GM18526 (cell line): Measurements from ENCODE around the gene CCDC57.

Source experiments
- POLR2A ChIP-seq: IDR thresholded peaks from 3 replicates; pipeline ENCODE4 v1.6.1; 2011; ENCODE audit not compliant: insufficient read length; ENCODE audit errors: extremely low read depth

Gene CCDC57

DNA sequence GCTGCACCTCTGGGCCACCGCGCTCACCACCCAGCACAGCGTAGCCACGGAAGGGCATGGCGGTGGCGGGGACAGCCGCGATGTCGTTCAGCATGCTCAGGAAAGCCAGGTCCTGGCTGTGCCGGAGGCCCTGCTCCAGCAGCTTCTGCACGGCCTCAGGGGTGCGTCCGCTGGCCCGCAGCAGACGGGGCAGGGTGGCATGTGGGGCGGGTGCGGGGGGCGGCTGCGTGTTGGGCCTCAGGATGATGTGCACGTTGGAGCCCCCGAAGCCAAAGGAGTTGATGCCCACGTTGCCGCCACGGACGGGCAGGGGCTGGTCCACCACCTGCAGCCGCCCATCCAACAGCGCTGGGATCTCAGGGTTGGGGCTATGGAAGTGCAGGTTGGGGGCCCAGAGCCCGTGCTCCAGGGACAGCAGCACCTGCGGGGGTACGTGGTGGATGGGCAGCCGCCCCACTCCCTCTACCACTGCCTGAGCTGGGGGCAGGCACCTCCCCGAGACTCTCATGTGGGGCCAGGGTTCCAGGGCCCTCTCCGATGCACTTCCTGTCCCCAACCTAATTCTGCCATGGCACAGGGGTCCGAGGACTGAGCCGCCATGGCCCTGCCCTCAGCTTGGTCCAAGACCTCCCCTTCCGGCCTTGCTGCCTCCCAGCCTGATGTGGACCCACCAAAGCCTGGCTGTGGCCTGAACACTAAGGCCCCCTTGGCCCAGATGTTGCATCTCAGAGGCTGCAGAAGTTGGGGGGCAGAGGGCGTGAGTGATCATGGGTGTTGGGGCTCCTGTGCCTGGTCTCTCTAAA is 121.2 kb downstream of the CCDC57 start:
- TF ChIP-seq POLR2A, result no peak

DNA sequence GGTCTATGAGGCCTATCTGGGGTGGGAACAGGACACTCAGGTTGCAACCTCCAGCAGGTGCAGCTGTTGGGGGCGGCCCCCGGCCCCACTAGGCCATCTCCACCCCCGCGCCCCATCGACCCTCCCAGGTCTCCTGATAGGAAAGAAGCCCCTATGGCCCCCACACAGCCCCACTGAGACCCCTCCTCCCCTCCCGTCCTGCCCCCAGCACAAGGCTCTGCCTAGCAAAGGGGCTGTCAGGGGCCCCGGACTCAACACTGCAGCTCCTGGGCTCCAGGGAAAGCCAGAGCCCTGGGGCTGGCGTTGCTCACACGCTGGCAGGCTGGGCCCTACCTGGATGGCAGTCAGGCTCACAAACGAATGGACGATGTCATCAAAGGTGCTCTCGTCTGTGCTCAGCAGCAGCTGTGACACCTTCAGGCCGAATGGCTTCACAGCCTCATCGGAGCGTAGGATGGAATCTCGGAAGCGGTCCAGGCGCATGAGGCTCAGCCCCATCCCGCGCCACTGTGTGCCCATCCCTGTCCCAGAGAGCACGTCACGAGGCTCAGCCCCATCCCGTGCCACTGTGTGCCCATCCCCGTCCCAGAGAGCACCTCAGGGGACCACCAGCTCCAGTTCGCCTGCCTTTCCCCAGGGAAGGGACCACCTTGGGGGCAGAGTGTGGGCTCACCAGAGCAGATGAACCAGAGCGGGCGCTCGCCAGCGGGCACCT is 121.9 kb downstream of the CCDC57 start:
- TF ChIP-seq POLR2A, result no peak

- TF ChIP-seq POLR2A, result no peak
Observed at GRCh38 chr17:82089723-82090548, 122.7 kb downstream of the CCDC57 start.

DNA sequence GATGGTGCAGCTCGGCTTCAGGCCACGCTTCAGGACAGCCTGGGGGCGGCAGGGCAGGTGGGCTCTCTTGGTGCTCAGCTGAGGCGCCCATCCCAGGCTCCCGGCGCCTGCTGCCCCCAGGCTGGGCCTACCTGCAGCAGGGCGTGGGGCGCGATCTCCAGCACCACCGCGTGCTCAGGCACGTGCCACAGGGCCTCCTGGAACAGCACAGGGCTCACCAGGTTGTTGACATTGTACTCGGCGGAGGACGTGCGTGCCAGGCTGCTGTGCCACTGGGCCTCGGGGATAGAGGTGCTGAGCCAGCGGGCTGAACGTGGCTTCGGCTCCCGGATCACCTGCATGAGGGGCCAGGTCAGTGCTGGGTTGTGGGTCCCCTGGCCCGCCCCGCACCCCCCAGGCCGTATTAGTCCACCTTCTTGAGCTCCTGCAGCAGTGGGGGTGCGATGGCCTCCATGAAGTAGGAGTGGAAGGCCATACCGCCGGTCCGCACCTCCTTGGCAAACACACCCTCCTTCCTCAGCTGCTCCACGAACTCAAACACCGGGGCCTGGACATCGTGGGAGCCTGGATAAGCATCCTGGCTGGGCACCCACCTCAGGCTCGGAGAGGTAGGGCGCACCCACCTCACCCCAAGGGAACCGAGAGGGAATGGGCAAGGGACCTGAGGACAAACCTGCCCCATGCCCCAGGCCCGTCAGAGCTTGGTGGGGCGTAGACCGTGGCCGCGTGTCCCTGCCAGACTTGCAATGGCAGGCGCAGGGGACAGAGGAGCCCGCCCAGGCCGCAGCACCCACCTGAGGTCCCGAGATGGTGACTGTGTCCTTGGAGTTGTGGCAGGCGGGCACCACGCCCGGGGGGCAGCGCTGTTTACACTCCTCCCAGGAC is 123.6 kb downstream of the CCDC57 start:
- TF ChIP-seq POLR2A, result no peak

DNA sequence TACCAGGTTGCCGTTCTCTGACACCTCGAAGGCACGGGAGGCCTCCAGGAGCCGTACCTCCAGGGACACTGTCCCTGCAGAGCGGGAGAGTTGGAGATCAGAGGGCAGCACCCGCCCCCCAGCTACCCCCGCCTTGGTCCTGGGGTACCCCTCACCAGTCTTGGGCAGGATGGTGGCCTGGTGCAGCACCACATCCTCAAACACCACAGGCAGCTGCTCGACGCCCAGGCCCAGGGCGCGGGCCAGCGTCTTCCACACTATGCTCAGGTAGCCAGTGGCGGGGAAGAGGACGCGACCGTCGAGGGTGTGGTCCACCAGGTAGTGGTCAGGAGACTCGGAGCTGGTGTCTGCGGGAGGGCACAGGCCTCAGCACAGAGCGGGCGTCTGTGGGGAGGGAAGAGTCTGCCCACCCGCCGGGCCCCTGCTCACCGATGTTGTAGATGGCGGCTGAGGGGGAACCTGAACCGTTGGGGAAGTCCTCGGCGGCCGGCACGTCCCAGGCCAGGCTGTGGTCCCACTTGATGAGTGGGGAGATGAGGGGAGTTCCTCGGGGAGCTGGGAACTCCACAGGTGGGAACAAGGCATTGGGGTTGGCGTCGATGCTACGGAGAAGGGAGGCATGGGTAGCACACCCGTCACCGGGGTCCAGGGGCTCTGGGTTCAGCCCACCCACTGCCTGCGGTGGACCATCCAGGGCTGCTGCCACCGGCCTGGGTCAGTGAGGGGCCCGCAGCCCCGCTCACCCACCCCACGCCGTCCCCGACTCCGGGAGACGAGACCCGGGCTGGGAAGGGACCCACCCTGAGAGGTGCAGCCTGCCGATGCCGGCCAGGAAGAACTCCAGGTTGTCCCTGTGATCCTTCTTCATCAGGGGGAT is 124.4 kb downstream of the CCDC57 start:
- no peak for TF ChIP-seq POLR2A

GRCh38 chr17:82086941-82087906 is 125.4 kb downstream of the CCDC57 start:
- TF ChIP-seq POLR2A, result no peak

- TF ChIP-seq POLR2A, result no peak
Observed at GRCh38 chr17:82085931-82086764, 126.5 kb downstream of the CCDC57 start.

GRCh38 chr17:82085031-82085861 is 127.4 kb downstream of the CCDC57 start:
- TF ChIP-seq POLR2A, result no peak

GRCh38 chr17:82084373-82085030 is 128.1 kb downstream of the CCDC57 start:
- no peak for TF ChIP-seq POLR2A
